HG03575 (cell line): ENCODE results near the gene NR5A2.

Experiments
- ATAC-seq: cut with Tn5 transposase; IDR thresholded peaks from one replicate; pipeline ENCODE4 v1.9.1; 2021; ENCODE audit not compliant: unreplicated experiment, insufficient number of reproducible peaks, low FRiP score; ENCODE audit errors: extremely low read depth

The NR5A2 gene

GRCh38 chr1:200223207-200223606, 195.7 kb downstream of the NR5A2 start:
- no peak for ATAC-seq

GRCh38 chr1:200223613-200224012, 196.1 kb downstream of the NR5A2 start:
- no peak for ATAC-seq

GRCh38 chr1:200224315-200224714, 196.8 kb downstream of the NR5A2 start:
- ATAC-seq: no peak

- no peak for ATAC-seq
Observed at GRCh38 chr1:200226268-200226968, 198.9 kb downstream of the NR5A2 start.

GRCh38 chr1:200226969-200227303, 199.4 kb downstream of the NR5A2 start:
- no peak for ATAC-seq
